CD4-positive, alpha-beta T cell treated with Interleukin-12 subunit alpha and Interleukin-12 subunit beta, for 1 hour (primary cell): ENCODE results near the gene KMT2C.

Experiments used
- DNase-seq: peaks from one replicate; pipeline ENCODE4 v3.0.0-alpha.2; 2020

Gene KMT2C

GRCh38 chr7:152131981-152132494 is 303.8 kb downstream of the KMT2C start:
- DNase-seq, result no peak

- DNase-seq, result no peak
These were observed 304.9 kb downstream of the KMT2C start for GRCh38 chr7:152130658-152131590.

- DNase-seq, result no peak
These were observed 306.1 kb downstream of the KMT2C start for GRCh38 chr7:152129682-152130081.

- DNase-seq, result no peak
These were observed 306.9 kb downstream of the KMT2C start for GRCh38 chr7:152128741-152129461.

- no peak for DNase-seq
These were observed 307.6 kb downstream of the KMT2C start for GRCh38 chr7:152128252-152128651.

- DNase-seq, result no peak
These were observed 308.6 kb downstream of the KMT2C start for GRCh38 chr7:152127229-152127628.

- DNase-seq, result no peak
These were observed 309.1 kb downstream of the KMT2C start for GRCh38 chr7:152126741-152127140.

- DNase-seq, result no peak
These were observed 313.3 kb downstream of the KMT2C start for GRCh38 chr7:152122540-152122939.

- DNase-seq, result no peak
These were observed 314.4 kb downstream of the KMT2C start for GRCh38 chr7:152121432-152121831.

GRCh38 chr7:152120776-152121175 is 315.0 kb downstream of the KMT2C start:
- no peak for DNase-seq

- DNase-seq, result no peak
These were observed 315.6 kb downstream of the KMT2C start for GRCh38 chr7:152120210-152120609.

GRCh38 chr7:152117356-152117755 is 318.4 kb downstream of the KMT2C start:
- DNase-seq, result no peak

- DNase-seq, result no peak
These were observed 320.6 kb downstream of the KMT2C start for GRCh38 chr7:152115021-152115718.

GRCh38 chr7:152112829-152113228 is 323.0 kb downstream of the KMT2C start:
- no peak for DNase-seq

GRCh38 chr7:152108359-152108758 is 327.4 kb downstream of the KMT2C start:
- no peak for DNase-seq

- DNase-seq, result no peak
These were observed 327.9 kb downstream of the KMT2C start for GRCh38 chr7:152107945-152108344.

- DNase-seq, result no peak
These were observed 328.8 kb downstream of the KMT2C start for GRCh38 chr7:152106990-152107389.

GRCh38 chr7:152105205-152105604 is 330.6 kb downstream of the KMT2C start:
- no peak for DNase-seq

- no peak for DNase-seq
These were observed 332.1 kb downstream of the KMT2C start for GRCh38 chr7:152103691-152104090.

GRCh38 chr7:152103066-152103465 is 332.7 kb downstream of the KMT2C start:
- no peak for DNase-seq

GRCh38 chr7:152097330-152097729 is 338.5 kb downstream of the KMT2C start:
- no peak for DNase-seq

- no peak for DNase-seq
These were observed 340.0 kb downstream of the KMT2C start for GRCh38 chr7:152095771-152096170.

GRCh38 chr7:152093717-152094116 is 342.1 kb downstream of the KMT2C start:
- DNase-seq, result no peak
